Germinal center (tissue), 1 donor: ENCODE results near the gene LIN54.
"Not testable (repeated sequence)": the region's sequence is repeated elsewhere in the genome, so short reads cannot be mapped to it uniquely, and the experiment has no call there.

ENCODE experiments used
- DNase-seq: peaks from one replicate; pipeline ENCODE4 v3.0.0; 2012; ENCODE audit warnings: mixed read lengths, low spot score

LIN54 gene

GRCh38 chr4:83012200-83012686 is 1.6 kb upstream of the LIN54 start:
- DNase-seq: peak; percentile 32

GRCh38 chr4:83011689-83012199 is 1.1 kb upstream of the LIN54 start:
- DNase-seq: no peak

GRCh38 chr4:83010111-83010521 is 507 bp downstream of the LIN54 start:
- peak; percentile 20 for DNase-seq

- DNase-seq: no peak
Measured at GRCh38 chr4:83009529-83009928, 1.1 kb downstream of the LIN54 start.

- DNase-seq: not testable (repeated sequence)
Measured at GRCh38 chr4:83003044-83003791, 7.4 kb downstream of the LIN54 start.

- no peak for DNase-seq
Measured at GRCh38 chr4:83002329-83002728, 8.3 kb downstream of the LIN54 start.

- no peak for DNase-seq
Measured at GRCh38 chr4:82998898-82999297, 11.7 kb downstream of the LIN54 start.

- DNase-seq: no peak
Measured at GRCh38 chr4:82994834-82995233, 15.8 kb downstream of the LIN54 start.

- no peak for DNase-seq
Measured at GRCh38 chr4:82989575-82990429, 20.8 kb downstream of the LIN54 start.

GRCh38 chr4:82988323-82988832 is 22.2 kb downstream of the LIN54 start:
- DNase-seq: no peak

GRCh38 chr4:82987519-82987918 is 23.1 kb downstream of the LIN54 start:
- DNase-seq: not testable (repeated sequence)

- no peak for DNase-seq
Measured at GRCh38 chr4:82984459-82984858, 26.2 kb downstream of the LIN54 start.

- no peak for DNase-seq
Measured at GRCh38 chr4:82983444-82983843, 27.2 kb downstream of the LIN54 start.

- no peak for DNase-seq
Measured at GRCh38 chr4:82981138-82981537, 29.5 kb downstream of the LIN54 start.

GRCh38 chr4:82975792-82976191 is 34.8 kb downstream of the LIN54 start:
- DNase-seq: no peak

- DNase-seq: no peak
Measured at GRCh38 chr4:82969414-82969813, 41.2 kb downstream of the LIN54 start.

- no peak for DNase-seq
Measured at GRCh38 chr4:82968972-82969371, 41.7 kb downstream of the LIN54 start.

GRCh38 chr4:82965763-82966162 is 44.9 kb downstream of the LIN54 start:
- no peak for DNase-seq

- DNase-seq: no peak
Measured at GRCh38 chr4:82957045-82957444, 53.6 kb downstream of the LIN54 start.

- DNase-seq: no peak
Measured at GRCh38 chr4:82954212-82954611, 56.4 kb downstream of the LIN54 start.

GRCh38 chr4:82951196-82951595 is 59.4 kb downstream of the LIN54 start:
- no peak for DNase-seq

- no peak for DNase-seq
Measured at GRCh38 chr4:82948647-82949204, 61.9 kb downstream of the LIN54 start.
